SK-MEL-5 (cell line): Measurements from ENCODE around the gene KIAA1328. TPM values are rescaled to one million over a fixed set of nuclear protein-coding genes. Genes with fewer than 3 reads are reported as not detected.
"Not testable (repeated sequence)": the region's sequence is repeated elsewhere in the genome, so short reads cannot be mapped to it uniquely, and the experiment has no call there.

Source experiments
- DNase-seq: peaks from one replicate; pipeline ENCODE4 v3.0.0-alpha.2; 2016; ENCODE audit warnings: low read depth, low spot score
- in situ Hi-C: cut with HindIII; loops from 2 replicates; pipeline ENCODE4 v1.10.0; 2016; ENCODE audit warnings: low sequenced_read_pairs, high pct_unique_total_duplicates, low pct_unique_long_range_greater_than_20kb
- total RNA-seq: library from RNA; depleted of rRNA; stranded (reverse); fragments of >200 nt; shearing (Covaris generic); gene quantifications from 2 replicates; pipeline ENCODE4 v1.2.3, GENCODE V29; 2014

Gene KIAA1328
- total RNA-seq, 1 experiment from 2014 or later = 3.3 TPM

DNA sequence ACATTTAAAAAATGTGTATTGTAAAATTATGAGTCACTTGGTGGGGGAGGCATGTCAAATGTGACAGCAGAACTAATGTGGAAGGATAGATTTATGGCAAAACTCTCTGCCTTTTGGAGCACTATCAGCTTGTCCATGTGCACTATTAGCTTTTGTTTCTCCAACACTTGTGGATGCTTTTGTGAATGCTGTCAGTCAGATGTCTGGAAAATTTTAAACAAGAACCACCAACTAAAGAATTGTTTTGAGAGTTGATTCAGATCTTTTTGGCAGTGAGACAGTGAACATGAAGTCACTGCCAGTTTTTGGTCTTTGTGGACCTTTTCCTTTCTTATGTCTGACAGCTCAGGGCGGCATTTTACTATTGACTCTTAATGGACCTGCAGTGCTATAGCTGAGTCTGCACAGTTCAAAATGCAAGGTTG is 72.4 kb downstream of the KIAA1328 start:
- no peak for DNase-seq
- in situ Hi-C loops = no loop called here

DNA sequence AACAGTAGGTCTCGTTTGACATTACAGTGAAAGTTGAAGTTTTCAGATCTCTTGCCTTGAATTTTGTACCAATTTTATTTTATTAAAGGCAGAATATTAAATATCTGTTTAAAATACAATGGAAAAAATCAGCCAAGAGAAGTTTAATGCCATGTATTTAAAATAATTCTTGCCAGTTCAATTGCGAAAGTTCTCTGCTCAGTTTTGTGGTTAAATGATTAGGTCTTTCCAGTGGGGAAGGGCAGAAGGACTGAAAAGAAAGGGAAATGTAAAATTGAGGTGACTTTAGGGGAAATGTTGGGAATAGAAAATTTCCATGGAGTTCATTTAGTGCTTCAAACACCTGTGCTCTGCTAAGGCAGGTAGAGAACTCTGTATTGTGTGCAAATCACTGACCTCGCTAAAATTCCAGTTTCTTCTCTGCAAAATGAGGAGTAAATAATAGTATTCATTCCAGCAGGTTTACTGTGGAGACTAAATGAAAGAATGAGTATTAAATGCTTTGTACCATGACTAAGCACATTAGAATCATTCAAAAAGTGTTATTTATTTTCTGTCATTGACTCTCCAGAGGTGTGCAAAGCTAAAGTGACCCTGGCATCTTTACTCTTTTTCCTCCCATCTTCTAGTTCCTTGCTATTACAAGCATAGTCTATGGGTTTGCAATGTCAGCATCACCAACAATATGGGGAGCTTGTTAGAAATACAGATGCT is 74.4 kb downstream of the KIAA1328 start:
- in situ Hi-C loops = no loop called here

DNA sequence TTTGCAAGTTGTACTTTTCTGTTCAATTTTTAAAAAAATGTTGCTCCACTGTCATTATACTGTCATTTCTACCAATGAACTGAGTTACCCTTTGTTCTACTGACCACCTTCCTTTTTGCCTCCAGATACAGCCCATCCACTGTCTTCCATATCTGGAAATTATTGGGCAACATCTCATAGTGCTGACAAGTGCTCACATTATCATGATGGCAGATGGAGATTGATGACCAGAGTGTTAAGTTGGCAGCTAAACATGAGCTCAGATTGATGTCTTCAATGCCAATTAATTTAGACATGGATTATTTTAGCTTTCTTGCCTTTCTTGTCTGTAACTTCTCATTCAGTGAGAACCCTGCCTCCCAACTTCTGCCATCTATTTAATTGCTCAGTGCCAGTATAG is 76.6 kb downstream of the KIAA1328 start:
- DNase-seq = no peak
- in situ Hi-C loops = no loop called here

More for the DNA sequence above, 74.4 kb downstream of the KIAA1328 start:
- no peak for DNase-seq

DNA sequence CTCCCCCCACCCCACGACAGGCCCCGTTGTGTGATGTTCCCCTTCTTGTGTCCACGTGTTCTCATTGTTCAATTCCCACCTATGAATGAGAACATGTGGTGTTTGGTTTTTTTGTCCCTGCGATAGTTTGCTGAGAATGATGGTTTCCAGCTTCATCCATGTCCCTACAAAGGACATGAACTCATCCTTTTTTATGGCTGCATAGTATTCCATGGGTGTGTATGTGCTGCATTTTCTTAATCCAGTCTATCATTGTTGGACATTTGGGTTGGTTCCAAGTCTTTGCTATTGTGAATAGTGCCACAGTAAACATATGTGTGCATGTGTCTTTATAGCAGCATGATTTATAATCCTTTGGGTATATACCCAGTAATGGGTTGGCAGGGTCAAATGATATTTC is 80.4 kb downstream of the KIAA1328 start:
- in situ Hi-C loops, DNase-seq: not testable (repeated sequence)

DNA sequence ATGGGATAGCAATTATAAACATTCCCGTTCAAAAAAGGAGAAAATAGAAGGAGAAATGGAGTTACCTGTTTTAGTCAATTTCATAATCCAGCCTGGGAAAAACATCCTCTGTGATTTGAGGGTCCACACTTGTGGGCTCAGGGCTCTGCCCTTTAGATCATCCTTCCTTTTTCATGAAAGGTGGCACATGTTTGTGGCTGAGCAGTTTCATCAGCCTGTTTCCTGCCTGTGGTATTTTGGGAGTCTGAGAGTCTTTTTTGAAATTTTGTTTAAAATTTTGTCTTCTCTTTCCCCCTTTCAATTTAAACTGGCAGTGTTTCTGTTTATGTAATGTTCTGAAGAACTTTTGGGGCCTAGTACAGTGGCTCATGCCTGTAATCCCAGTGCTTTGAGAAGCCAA is 84.0 kb downstream of the KIAA1328 start:
- DNase-seq = no peak
- in situ Hi-C loops = no loop called here

DNA sequence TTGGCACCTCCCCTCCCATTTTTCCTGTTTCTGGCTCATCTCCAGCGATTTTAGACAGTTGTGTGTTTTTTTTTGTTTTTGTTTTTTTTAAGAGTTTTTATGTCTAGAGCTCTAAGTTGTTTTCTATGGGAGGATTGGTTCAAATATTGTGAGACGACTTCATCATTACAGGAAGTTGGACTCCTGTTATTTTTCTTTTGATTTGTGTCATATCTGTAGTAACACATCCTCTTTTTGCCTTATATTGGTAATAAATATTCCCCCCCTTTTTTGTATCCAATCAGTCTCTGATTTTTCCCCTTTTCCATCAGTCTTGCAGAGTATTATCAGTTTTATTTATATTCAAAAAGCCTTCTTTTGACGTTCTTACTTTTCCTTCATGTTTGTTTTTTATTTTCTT is 89.0 kb downstream of the KIAA1328 start:
- no peak for DNase-seq
- in situ Hi-C loops = no loop called here

DNA sequence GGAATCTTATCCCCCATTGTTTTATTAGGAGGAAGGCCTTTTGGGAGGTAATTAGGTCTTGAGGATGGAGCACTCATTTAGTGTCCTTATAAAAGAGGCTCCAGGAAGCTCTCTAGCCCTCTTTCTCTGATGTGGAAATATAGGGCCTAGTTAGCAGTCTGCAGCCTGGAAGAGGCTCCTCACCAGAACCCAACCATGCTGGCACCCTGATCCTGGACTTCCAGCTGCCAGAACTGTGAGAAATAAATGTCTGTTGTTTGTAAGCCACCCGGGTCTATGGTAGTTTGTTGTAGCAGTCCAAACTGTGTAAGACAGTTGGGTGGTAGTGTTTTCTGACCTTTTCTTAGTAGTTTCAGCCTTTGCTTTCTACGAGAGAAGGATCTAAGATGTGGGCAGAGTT is 100.7 kb downstream of the KIAA1328 start:
- in situ Hi-C loops = no loop called here
- no peak for DNase-seq

DNA sequence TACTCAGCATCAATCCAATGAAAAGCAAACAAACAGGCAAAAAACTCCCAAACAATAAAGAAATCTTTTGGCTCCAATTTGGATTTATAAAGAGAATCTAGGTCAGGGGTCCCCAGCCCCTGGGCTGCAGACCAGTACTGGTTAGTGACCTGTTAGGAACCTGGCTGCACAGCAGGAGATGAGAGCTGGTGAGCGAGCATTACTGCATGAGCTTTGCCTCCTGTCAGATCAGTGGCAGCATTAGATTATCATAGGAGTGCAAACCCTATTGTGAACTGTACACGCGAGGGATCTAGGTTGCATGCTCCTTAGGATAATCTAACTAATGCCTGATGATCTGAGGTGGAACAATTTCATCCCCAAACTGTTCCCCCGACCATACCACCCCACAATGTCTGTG is 102.2 kb downstream of the KIAA1328 start:
- no peak for DNase-seq
- in situ Hi-C loops = no loop called here

DNA sequence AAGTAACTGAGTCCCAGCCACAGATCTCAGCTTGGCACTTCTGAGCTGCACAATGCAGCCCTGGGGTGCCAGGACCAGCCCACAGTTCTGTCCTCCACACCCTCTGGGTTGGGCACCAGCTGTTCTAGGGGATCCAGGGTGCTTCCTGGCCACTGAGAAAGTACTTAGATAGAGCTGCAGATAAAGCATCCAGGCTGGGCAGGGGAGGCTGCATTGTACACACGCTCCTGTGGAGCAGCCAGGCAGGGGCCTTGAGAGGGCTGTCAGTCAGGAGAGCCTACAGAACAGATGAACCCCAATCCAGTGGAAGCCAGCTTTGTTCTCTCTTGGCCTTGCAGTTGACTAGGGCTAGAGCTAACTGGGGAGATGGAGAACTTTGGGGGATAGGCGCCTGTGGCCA is 104.6 kb downstream of the KIAA1328 start:
- in situ Hi-C loops = no loop called here
- DNase-seq = no peak

DNA sequence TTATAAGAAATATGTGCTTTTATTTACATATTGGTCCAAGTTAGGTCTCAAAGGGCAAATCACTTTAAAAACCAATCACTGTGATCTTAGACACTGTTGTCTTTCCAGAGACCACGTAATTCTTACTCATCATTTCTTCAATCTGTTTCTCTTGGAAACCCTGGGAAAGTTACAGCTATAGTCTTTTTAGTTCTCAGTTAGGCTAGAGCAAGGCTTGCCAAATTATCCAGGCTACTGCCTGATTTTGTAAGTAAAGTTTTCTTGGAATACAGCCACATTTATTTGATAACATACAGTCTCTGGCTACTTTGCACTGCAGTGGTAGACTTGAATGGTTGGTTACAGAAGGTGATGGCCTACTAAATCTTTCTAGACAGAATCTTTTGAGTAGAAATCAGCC is 106.0 kb downstream of the KIAA1328 start:
- no peak for DNase-seq
- in situ Hi-C loops = no loop called here

DNA sequence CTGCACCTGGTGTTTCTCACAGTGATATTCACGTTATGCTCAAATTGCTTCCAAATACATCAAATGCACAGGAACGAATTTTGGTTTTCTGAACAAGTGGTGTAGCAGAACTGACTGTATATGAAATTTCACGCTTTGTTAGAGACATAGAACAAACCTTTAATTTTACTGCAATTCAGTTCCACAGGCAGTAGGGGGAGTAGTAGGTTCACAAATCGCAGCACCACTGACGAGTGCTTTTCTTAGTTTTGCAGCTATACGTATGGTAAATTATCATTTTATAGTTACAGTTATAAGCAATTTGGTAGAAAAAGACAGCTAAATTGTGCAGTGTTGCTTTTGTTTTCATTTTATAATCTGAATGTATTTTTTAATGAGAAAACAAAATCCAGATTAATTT is 113.3 kb downstream of the KIAA1328 start:
- in situ Hi-C loops = no loop called here
- DNase-seq = peak; percentile 58

DNA sequence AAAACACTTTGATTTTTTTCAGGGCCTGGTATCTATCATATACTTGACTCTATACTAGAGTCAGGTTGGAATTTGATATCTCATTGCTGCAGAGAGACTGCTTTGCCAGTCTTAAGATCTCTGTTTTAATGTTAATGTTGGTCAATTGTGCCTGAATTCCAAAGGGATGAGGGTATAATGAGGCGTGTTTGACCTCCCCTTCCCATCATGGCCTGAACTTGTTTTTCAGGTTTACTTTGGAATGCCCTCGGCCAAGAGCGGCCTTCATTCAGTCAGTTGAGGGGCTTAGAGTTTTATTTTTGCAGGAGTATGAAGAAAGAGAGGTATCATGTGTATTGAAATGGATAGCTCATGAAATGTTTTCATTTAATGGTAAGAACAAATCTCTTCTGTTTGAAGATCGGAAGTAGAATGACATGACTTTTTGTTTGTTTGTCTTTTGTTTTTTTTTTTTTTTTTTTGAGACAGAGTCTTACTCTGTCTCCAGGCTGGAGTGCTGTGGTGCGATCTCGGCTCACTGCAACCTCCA is 119.0 kb downstream of the KIAA1328 start:
- in situ Hi-C loops = no loop called here
- DNase-seq = peak; percentile 41

DNA sequence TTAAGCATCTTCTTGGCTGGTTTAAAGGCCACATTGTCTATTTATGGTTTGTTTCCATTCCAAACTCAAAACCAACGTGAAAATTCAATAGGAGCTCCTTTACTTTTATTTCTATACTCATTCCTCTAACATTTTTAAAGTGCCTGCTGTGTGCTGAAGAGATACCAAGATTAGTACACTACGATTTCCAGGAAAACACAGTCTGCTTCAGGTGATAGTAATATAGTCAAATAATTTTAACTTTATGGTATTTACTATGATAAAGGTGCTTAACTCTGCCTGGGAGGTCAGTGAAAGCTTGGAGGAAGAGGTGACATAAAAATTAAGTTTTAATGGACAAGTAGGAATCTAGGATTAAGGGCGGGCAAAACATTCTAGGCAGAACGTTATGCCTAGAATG is 121.4 kb downstream of the KIAA1328 start:
- in situ Hi-C loops = no loop called here
- no peak for DNase-seq

DNA sequence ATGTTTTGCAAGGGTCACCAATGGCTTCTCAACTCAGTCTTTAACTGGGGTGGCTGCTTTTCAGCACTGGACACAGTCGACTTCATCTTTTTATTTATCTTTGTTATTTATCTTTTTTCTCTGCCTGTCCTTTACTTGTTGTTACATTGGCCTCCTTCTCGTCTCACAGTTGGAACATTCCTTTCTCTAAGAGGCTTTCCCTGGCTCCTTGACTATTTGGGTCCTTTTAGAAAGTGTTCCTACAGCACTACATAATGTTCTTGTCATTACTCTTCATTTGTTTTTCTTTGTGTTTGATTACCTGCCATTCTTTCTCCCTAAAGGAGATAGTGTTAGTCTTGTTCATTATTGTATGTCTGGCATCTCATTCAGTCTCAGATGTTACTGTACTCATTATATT is 122.0 kb downstream of the KIAA1328 start:
- DNase-seq = no peak
- in situ Hi-C loops = no loop called here

DNA sequence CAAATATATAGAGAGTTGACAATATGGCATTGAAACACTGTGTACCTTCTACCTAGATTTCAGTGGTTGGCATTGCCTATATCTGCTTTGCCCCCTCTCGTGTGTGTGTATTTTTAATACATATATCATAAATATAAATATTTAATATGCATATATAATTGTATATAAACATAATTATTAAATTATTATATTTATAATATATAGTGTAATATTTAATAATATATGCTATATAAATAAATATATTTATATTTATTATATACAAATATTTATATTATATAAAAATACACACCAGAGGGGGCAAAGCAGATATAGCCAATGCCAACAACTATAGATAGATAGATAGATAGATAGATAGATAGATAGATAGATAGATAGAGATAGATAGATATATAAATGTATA is 124.1 kb downstream of the KIAA1328 start:
- DNase-seq = no peak
- in situ Hi-C loops = no loop called here

DNA sequence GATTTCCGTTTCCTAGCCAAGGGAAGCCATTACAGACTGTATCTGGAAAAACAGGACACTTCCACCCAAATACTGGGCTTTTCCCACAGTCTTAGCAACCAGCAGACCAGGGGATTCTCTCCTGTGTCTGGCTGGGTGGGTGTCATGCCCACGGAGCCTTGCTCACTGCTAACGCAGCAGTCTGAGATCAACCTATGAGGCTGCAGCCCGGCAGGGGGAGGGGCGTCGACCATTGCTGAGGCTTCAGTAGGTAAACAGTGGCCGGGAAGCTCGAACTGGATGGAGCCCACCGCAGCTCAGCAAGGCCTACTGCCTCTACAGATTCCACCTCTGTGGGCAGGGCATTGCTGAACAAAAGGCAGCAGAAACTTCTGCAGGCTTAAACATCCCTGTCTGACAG is 131.1 kb downstream of the KIAA1328 start:
- no peak for DNase-seq
- in situ Hi-C loops = no loop called here

DNA sequence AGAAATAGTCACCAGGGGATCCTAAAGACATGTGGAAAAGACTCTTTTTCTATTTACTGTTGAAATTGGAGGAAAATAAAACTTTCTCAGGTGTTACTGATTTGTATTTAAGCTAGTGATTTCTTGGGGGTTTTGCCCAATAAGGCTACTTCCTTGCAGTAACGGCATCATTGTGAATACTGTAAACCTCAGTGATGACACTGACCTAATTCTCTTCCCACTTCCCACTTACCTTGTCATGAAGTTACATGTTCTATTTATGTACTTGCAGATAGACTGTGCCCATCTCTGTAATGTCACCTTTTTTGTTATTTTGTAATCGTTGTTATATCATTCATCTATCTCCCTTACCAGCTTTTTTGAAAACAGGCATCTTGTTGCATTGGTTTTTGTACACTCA is 134.5 kb downstream of the KIAA1328 start:
- in situ Hi-C loops = no loop called here

DNA sequence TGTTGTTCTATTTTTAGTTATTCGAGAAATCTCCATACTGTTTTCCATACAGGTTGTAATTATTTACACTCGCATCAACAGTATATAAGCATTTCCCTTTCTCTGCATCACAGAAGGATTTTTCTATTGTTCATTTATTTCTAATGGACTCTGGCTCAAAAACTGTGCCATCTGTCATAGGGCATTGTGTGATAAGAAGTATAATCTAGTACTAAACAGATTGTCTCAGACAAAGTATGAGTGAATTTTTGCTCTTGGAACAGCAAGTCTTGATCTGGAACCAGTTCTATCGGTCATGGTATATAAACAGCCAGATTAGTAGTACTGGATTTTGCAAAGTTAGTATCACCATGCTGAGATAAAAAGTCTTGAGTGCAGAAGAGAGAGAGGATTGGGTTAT is 145.8 kb downstream of the KIAA1328 start:
- in situ Hi-C loops = no loop called here

More for the DNA sequence above, 134.5 kb downstream of the KIAA1328 start:
- no peak for DNase-seq

DNA sequence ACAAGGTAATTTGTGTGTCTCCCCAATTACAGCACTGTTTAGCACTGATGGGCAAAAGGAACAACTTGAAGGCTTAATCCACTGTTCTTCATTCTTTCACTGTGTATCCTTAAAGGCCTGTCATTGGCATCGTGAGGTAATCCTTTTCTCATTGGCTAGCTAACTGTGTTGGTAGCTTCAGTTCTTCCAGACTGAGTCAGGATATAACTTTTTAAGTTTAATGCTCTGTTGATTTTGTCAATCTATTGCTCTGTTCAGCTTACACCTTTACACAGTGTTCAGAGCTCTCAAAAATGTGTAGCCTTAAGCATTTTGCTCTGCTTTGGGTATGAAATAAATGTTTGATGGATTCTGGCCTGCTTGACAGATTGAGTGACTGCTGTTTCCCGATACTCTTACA is 148.2 kb downstream of the KIAA1328 start:
- DNase-seq = no peak
- in situ Hi-C loops = no loop called here

More for the DNA sequence above, 145.8 kb downstream of the KIAA1328 start:
- DNase-seq = no peak
